Measurements from ENCODE around the gene DGKB.

GRCh38 chr7:14765731-14766130, 136.8 kb downstream of the DGKB start:
- TF ChIP-seq CTCF (IDR thresholded peaks at IDR 0.05) (no peak), POLR2AphosphoS5 (IDR thresholded peaks at IDR 0.05) (no peak)

All from gastroesophageal sphincter (tissue), 3 donors.